ENCODE data around the gene SIK3. TPM values are rescaled to one million over a fixed set of nuclear protein-coding genes. Genes with fewer than 3 reads are reported as not detected.

The SIK3 gene
- total RNA-seq, 2 donors from 2014 or later: 21.4 to 26.3 TPM

DNA sequence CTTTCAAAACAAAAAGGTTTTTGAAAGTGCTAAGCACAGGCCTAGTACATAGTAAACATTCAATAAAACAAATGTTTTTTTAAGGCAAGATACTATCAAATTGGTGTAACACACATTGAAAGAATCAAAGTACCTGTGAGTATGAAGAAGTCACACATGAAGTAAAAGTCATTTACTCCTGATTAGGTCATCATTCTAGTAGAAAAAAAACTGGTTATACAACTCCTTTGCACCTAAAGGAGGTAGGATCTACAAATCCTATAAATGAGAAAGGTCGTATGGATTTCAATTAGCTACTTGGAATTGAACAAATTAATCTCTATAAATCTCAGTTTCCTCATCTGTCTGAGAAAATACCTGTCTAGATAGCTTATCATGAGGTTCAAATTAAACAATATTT is 80.8 kb downstream of the SIK3 start:
- no peak for DNase-seq

DNA sequence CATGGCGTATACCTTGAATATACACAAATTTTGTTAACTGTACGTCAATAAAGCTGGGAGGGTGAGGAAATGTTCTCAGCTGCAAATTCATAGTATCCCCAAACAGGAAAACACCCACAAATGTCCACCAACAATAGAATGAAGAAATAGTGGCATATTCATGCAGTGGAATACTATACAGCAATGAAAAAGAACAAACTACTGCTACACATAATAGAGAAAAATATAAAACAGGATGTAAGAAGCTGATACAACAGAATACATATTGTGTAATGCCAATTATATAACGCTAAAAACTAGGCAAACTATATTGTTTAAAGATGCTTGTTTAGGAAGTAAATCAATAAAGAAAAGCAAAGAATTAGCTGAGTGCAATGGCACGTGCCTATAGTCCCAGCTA is 81.5 kb downstream of the SIK3 start:
- Mint-ChIP-seq H3K36me3 (ENCODE audit: insufficient read depth in 2 of 2) (peaks cover 4 to 5% of the 10 kb centered on the region in 2 donors), H3K27me3 (ENCODE audit: low read depth) (no peaks in the 10 kb centered on the region), H3K4me1 (ENCODE audit: low read depth) (peaks cover 66% of the 10 kb centered on the region), H3K27ac (no peak overlapping the region), H3K4me3 (no peak overlapping the region), H3K9me3 (no peaks in the 10 kb centered on the region)
- ATAC-seq (replicated peaks in 1 of 2) (no peak), DNase-seq (no peak)

More for the DNA sequence above, 80.8 kb downstream of the SIK3 start:
- H3K27ac Mint-ChIP-seq: peak overlapping the region; percentile 33
- no peaks in the 10 kb centered on the region for H3K27me3 Mint-ChIP-seq (ENCODE audit: low read depth)
- no peak for ATAC-seq (replicated peaks in 1 of 2)
- H3K9me3 Mint-ChIP-seq: no peaks in the 10 kb centered on the region
- H3K36me3 Mint-ChIP-seq (ENCODE audit: insufficient read depth in 2 of 2): peaks cover 4% of the 10 kb centered on the region in 2 donors
- H3K4me3 Mint-ChIP-seq: no peak overlapping the region
- peaks cover 66% of the 10 kb centered on the region for H3K4me1 Mint-ChIP-seq (ENCODE audit: low read depth)

DNA sequence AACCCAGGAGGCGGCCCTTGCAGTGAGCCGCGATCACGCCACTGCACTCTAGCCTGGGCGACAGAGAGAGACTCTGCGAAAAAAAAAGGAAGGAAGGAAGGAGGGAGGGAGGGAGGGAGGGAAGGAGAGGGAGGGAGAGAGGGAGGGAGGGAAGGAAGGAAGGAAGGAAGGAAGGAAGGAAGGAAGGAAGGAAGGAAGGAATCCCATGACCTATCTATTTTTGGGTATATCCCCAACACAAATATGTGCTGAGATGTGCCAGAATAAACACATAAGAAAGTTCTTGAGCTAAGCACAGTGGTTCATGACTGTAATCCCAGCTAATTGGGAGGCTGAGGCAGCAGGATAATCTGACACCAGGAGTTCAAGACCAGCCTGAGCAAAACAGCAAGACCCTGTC is 82.0 kb downstream of the SIK3 start:
- DNase-seq: no peak
- Mint-ChIP-seq H3K27ac (no peak overlapping the region), H3K4me3 (no peak overlapping the region), H3K36me3 (ENCODE audit: insufficient read depth in 2 of 2) (peaks cover 4 to 5% of the 10 kb centered on the region in 2 donors), H3K4me1 (ENCODE audit: low read depth) (peaks cover 66% of the 10 kb centered on the region), H3K9me3 (no peaks in the 10 kb centered on the region), H3K27me3 (ENCODE audit: low read depth) (no peaks in the 10 kb centered on the region)
- no peak for ATAC-seq (replicated peaks in 1 of 2)

DNA sequence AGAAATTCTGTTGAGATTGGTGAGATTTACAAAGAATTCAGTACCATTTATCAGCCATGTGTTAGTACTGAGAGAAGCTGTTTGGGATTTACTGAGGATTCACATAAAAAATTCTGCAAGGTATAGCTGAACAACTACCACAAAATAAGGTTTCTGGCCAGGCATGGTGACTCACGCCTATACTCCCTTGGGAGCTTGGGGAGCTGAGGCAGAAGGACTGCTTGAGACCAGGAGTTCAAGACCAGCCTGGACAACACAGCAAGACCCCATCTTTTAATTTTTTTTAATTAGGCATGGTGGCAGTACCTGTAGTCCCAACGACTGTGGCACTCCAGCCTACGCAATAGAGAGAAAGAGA is 86.7 kb downstream of the SIK3 start:
- DNase-seq: peak in 1 of 2 donors; percentile 42
- Mint-ChIP-seq H3K9me3 (no peaks in the 10 kb centered on the region), H3K27me3 (ENCODE audit: low read depth) (no peaks in the 10 kb centered on the region), H3K36me3 (ENCODE audit: insufficient read depth in 2 of 2) (peaks cover 2% of the 10 kb centered on the region in 2 donors), H3K4me3 (peak overlapping the region; percentile 34 to 54), H3K27ac (peak overlapping the region; percentile 82), H3K4me1 (ENCODE audit: low read depth) (peaks cover 50% of the 10 kb centered on the region)
- ATAC-seq (replicated peaks in 1 of 2): peak; percentile 79

DNA sequence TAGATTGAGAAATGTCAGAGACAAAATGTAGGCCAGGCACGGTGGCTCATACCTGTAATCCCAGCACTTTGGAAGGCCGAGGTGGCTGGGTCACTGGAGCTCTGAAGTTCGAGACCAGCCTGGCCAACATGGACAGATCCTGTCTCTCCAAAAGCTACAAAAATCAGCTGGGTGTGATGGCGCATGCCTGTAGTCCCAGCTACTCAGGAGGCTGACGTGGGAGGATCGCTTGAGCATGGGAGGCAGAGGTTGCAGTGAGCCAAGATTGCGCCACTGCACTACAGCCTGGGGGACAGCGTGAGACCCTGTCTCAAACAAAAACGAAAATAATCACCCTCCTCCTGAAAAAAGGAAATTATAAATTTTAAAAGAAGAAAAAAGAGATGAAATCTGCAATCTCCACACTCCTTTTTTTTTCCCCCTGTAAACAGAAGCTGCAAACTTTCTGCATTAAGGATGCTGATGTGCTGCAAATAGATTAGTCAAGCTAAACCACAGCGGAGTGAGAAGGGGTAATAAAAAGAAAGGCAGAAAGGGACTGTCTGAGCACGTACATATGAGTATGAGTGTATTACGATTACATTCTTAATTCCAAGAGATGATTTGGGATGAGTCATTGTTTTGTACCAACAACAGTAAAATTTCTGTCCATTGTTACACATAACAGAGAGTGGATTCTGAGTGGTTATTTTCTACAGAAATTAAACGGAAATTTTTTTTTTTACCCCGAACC is 87.3 kb downstream of the SIK3 start:
- peak; percentile 21 to 38 for DNase-seq
- H3K4me3 Mint-ChIP-seq: peak overlapping the region in 1 of 2 donors; percentile 54
- H3K36me3 Mint-ChIP-seq (ENCODE audit: insufficient read depth in 2 of 2): peaks cover 2% of the 10 kb centered on the region in 2 donors
- peak overlapping the region; percentile 82 for H3K27ac Mint-ChIP-seq
- H3K27me3 Mint-ChIP-seq (ENCODE audit: low read depth): no peaks in the 10 kb centered on the region
- ATAC-seq (replicated peaks in 1 of 2): peak; percentile 92 to 93
- no peaks in the 10 kb centered on the region for H3K9me3 Mint-ChIP-seq
- H3K4me1 Mint-ChIP-seq (ENCODE audit: low read depth): peaks cover 53% of the 10 kb centered on the region

DNA sequence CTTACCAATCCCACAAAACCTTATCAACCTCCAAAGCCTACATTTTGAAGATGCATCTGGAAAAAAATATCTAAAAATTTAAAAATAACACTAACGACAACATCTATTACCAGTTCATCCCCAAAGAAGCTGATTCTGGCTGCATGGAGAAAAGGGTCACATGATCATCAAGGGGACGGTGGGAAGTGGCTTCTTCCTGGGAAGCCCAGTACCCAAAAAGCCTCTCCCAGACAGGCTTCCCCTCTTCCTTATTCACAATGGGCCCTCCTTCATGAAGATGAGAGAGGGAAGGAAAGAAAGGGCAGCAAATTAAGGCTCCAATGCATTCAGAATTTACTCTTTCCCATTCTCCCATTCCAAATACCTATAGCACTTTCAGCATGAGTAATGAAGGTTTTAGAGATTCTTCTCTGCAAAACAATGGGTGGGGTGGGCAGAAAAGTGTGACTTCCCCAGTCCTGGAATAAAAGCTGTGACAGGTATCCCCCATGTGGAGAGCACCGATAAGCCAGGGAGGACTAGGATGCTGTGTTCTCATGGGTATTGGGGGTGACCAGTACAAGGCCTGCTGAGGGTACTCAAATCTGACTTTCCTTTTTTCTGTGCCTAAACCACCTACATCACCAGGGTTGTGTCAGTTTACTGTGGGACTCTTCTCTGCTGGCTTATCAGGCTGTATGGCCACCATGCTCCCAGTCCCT is 88.2 kb downstream of the SIK3 start:
- Mint-ChIP-seq H3K4me1 (ENCODE audit: low read depth) (peaks cover 62% of the 10 kb centered on the region), H3K9me3 (no peaks in the 10 kb centered on the region)

DNA sequence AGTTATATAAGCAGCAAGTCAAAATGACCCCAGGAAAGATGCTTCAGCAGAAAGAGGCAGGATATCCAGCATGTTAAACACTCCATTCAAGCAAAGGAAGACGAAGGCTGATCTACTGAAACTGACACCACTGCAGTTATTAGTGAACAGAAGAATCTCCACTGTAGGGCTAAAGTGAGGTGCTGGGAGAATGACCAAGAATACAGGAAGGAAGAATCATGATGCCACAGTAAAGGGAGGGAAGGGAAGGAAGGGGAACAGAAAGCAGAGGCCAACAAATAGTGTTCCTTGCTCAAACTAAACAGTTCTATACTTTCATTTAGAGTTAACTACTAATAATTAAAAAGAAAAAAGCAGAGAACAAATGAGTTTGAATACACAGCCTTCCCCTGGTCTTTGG is 92.5 kb downstream of the SIK3 start:
- peaks cover 63% of the 10 kb centered on the region for H3K4me1 Mint-ChIP-seq (ENCODE audit: low read depth)
- peaks cover 0 to 3% of the 10 kb centered on the region in 2 donors for H3K36me3 Mint-ChIP-seq (ENCODE audit: insufficient read depth in 2 of 2)
- H3K9me3 Mint-ChIP-seq: no peaks in the 10 kb centered on the region
- H3K27me3 Mint-ChIP-seq (ENCODE audit: low read depth): no peaks in the 10 kb centered on the region
- H3K4me3 Mint-ChIP-seq: no peak overlapping the region
- no peak for DNase-seq
- ATAC-seq (replicated peaks in 1 of 2): no peak
- H3K27ac Mint-ChIP-seq: no peak overlapping the region

More for the DNA sequence above, 88.2 kb downstream of the SIK3 start:
- H3K36me3 Mint-ChIP-seq (ENCODE audit: insufficient read depth in 2 of 2): peaks cover 2% of the 10 kb centered on the region in 2 donors
- H3K27me3 Mint-ChIP-seq (ENCODE audit: low read depth): no peaks in the 10 kb centered on the region
- DNase-seq: peak in 1 of 2 donors; percentile 16
- peak; percentile 37 to 62 for ATAC-seq (replicated peaks in 1 of 2)
- H3K4me3 Mint-ChIP-seq: peak overlapping the region; percentile 34 to 60
- H3K27ac Mint-ChIP-seq: peak overlapping the region; percentile 75

DNA sequence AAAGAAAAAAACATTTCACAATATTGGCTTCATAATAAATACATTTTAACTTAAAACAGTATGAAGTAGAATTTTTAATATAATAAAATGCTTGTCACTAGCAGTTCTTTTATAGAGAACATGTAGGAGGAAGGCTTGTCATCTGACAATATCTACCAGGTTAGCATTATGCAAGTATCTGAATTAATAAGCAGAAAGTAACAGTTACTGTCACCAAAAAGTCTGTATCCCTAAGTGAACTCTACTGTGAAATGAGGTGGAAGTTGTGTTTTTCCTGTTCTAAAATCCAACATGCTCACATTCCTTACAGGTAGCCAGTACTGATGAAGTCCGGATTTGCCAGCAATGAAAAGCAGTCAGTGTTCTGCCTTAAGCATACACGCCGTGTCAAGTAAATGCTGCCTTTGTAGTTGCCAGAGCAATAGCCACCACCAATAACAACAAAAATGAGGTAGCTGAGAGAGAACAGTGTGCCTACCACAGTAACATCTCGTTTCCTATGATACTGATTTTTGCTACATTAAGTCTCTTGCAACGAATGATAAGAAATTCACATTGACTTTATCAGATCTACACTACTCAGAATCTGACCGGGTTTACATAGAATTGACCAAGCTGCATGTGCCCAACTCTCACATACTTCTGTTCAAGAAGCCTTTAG is 95.5 kb downstream of the SIK3 start:
- H3K9me3 Mint-ChIP-seq: no peaks in the 10 kb centered on the region
- no peak for DNase-seq
- peak overlapping the region; percentile 50 for H3K27ac Mint-ChIP-seq
- peak overlapping the region; percentile 14 to 53 for H3K4me3 Mint-ChIP-seq
- ATAC-seq (replicated peaks in 1 of 2): peak; percentile 89
- peaks cover 0 to 3% of the 10 kb centered on the region in 2 donors for H3K36me3 Mint-ChIP-seq (ENCODE audit: insufficient read depth in 2 of 2)
- peaks cover 53% of the 10 kb centered on the region for H3K4me1 Mint-ChIP-seq (ENCODE audit: low read depth)
- no peaks in the 10 kb centered on the region for H3K27me3 Mint-ChIP-seq (ENCODE audit: low read depth)

DNA sequence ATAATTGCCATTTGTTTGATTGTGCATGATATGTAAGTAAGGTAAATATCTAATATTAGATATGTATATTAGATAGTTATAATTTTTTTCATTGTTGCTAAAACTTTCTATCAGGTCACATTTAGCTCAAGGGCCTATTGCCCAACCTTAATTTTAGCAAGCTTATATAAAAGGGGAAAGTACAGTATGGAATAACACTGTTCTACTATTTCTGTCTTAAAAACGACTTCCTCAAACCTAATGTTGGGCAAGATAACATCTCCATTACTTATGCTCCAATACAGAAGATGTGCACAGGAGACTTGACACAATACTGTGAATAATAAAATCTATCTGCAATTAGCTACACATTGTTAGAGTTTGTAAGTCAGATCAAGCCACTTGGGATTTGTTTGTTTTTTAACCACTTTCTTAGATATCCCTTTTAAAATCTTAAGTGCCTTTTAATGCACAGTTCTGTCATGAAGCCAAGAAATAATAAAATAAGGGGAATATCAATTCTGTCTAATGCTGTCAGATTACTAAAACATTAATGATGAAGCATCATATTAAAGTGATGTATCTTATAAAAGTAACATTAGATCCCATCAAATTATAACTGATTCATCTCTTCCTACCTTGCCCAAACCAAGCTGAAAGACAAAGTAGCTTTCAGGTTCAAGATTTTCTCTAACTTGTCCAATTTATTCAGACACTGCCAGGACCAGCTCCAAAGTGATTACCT is 98.1 kb downstream of the SIK3 start:
- DNase-seq (no peak), ATAC-seq (replicated peaks in 1 of 2) (no peak)
- Mint-ChIP-seq H3K9me3 (no peaks in the 10 kb centered on the region), H3K4me3 (no peak overlapping the region), H3K4me1 (ENCODE audit: low read depth) (peaks cover 46% of the 10 kb centered on the region), H3K27ac (no peak overlapping the region), H3K36me3 (ENCODE audit: insufficient read depth in 2 of 2) (peaks cover 0 to 3% of the 10 kb centered on the region in 2 donors), H3K27me3 (ENCODE audit: low read depth) (no peaks in the 10 kb centered on the region)

DNA sequence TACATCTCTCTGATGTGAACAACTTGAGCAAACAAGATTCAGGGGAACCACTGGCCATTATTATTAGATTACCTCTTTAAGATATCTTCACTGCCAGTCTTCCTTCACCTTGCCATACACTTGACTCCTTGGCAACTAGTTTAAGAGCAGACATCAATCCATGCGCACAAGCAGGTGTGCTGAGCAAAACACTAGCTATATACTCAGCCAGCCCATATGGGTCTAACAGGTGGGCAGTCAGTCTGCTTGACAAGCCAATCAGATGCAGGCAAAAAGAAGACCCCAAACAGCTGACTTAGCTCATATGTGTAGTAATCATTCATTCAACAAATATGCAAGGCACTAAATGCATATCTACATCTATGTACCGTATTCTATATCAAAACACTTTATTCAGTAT is 101.2 kb downstream of the SIK3 start:
- Mint-ChIP-seq H3K27ac (no peak overlapping the region), H3K9me3 (no peaks in the 10 kb centered on the region), H3K4me1 (ENCODE audit: low read depth) (peaks cover 44% of the 10 kb centered on the region), H3K4me3 (no peak overlapping the region), H3K36me3 (ENCODE audit: insufficient read depth in 2 of 2) (peaks cover 0 to 3% of the 10 kb centered on the region in 2 donors), H3K27me3 (ENCODE audit: low read depth) (no peaks in the 10 kb centered on the region)
- ATAC-seq (replicated peaks in 1 of 2): no peak
- DNase-seq: no peak

DNA sequence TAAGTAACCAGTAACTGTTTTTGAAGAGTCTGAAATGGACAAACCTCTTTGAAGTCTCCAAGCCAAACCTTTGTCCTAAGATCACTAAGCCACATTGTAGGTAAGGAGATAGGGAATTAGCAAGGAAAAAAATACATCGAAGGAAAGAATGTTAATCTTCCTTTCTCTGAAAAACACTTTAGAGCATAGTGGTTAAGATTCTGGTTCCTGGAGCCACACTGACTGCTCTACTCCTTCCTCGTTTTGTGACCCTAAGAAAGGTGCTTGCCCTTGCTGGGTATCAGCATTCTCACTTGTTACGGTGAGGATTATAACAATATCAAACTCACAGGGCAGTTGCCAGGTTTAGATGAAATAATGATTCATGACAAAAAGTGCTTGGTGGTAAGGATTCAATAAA is 104.0 kb downstream of the SIK3 start:
- H3K27ac Mint-ChIP-seq: peak overlapping the region; percentile 59
- H3K4me1 Mint-ChIP-seq (ENCODE audit: low read depth): peaks cover 49% of the 10 kb centered on the region
- no peak for DNase-seq
- no peaks in the 10 kb centered on the region for H3K9me3 Mint-ChIP-seq
- no peaks in the 10 kb centered on the region for H3K27me3 Mint-ChIP-seq (ENCODE audit: low read depth)
- H3K4me3 Mint-ChIP-seq: no peak overlapping the region
- H3K36me3 Mint-ChIP-seq (ENCODE audit: insufficient read depth in 2 of 2): no peaks in the 10 kb centered on the region
- no peak for ATAC-seq (replicated peaks in 1 of 2)

DNA sequence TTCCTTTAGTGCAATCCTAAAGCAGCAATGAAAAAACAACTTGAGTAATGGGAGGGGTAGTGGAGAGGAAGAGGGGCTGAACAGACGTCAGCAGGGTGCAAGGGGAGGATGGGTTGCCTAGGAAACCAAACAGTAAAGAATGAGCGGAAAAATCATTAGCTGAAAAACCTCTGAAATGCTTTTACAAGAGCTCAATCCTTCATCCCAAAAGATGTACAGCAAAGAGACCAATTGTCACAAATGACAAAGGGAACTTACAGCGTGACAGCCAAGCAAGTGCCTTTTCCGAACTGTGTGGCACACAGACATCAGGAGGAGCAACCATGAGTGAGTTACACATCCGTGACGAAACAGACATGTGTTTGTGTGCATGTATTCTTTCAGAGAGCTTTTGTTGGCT is 104.6 kb downstream of the SIK3 start:
- Mint-ChIP-seq H3K27ac (no peak overlapping the region), H3K9me3 (no peaks in the 10 kb centered on the region), H3K36me3 (ENCODE audit: insufficient read depth in 2 of 2) (no peaks in the 10 kb centered on the region), H3K4me3 (peak overlapping the region; percentile 14 to 55), H3K4me1 (ENCODE audit: low read depth) (peaks cover 55% of the 10 kb centered on the region), H3K27me3 (ENCODE audit: low read depth) (no peaks in the 10 kb centered on the region)
- ATAC-seq (replicated peaks in 1 of 2): peak; percentile 41 to 51
- DNase-seq: no peak

DNA sequence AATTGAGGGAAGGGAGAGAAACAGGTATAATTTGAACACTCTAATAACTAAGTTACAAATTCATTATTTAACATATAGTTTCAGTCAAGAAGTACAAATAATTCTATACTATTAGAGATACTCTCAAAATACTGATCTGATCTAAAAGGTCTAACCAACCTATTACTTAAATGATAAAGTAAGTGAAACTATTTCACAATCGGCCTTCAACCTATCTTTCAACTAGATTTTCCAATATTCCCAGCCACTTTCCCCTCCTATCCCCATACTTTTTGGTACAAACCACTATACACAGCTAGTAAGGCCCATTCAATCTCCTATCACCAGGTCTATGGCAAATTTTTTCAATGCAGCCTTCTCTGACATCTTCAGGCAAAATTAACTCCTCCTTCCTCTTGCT is 106.7 kb downstream of the SIK3 start:
- H3K4me3 Mint-ChIP-seq: no peak overlapping the region
- no peaks in the 10 kb centered on the region for H3K27me3 Mint-ChIP-seq (ENCODE audit: low read depth)
- H3K36me3 Mint-ChIP-seq (ENCODE audit: insufficient read depth in 2 of 2): no peaks in the 10 kb centered on the region
- H3K27ac Mint-ChIP-seq: peak overlapping the region; percentile 21
- H3K4me1 Mint-ChIP-seq (ENCODE audit: low read depth): peaks cover 72% of the 10 kb centered on the region
- no peak for DNase-seq
- no peak for ATAC-seq (replicated peaks in 1 of 2)
- H3K9me3 Mint-ChIP-seq: no peaks in the 10 kb centered on the region
